ENCODE measurements around the gene HIPK4. TPM values are rescaled to one million over a fixed set of nuclear protein-coding genes. Genes with fewer than 3 reads are reported as not detected.
A peak's percentile ranks its signal among the peaks of the same experiment; 100 is the strongest.

HIPK4 gene
- total RNA-seq, 6 experiments from 2014 or later, result 0.15 TPM; not detected in 5

GRCh38 chr19:40419066-40419612, 29.2 kb upstream of the HIPK4 start:
- H3K27ac ChIP-seq, result no peak overlapping the region

DNA sequence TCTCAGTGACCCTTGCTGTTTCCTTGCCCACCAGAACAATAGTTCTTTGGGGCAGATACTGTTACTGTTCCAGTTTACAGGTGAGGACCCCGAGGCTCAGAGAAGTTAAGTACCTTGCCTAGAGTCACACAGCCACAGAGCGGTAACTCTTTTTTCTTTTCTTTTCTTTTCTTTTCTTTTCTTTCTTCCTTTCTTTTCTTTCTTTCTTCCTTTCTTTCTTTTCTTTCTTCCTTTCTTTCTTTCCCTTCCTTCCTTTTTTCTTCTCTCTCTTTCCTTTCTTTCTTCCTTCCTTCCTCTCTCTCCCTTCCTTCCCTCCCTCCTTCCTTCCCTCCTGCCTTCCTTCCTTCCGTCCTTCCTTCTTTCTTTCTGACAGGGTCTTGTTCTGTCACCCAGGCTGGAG, 28.1 kb upstream of the HIPK4 start:
- TF ChIP-seq POLR2A (IDR thresholded peaks at IDR 0.05) (no peak), CTCF (IDR thresholded peaks at IDR 0.05) (no peak)
- intact Hi-C loops (cut with DNase I), result no loop called here
- no peaks in the 10 kb centered on the region for H3K9me3 ChIP-seq
- H3K27me3 ChIP-seq, result no peaks in the 10 kb centered on the region
- 68% methylated on average over 3 of the region's 3 CpGs for WGBS (ENCODE audit: insufficient coverage, low coverage, low lambda C conversion rate, missing lambda C conversion rate)
- peaks cover 0 to 9% (median 0%) of the 10 kb centered on the region in 4 donors for H3K4me1 ChIP-seq
- peak overlapping the region in 1 of 3 donors; percentile 57 for H3K27ac ChIP-seq
- no peak for DNase-seq
- no peak for ATAC-seq
- H3K4me3 ChIP-seq, result no peak overlapping the region
- H3K36me3 ChIP-seq, result peaks cover 0 to 9% (median 4%) of the 10 kb centered on the region in 4 donors

More at GRCh38 chr19:40419066-40419612, 29.2 kb upstream of the HIPK4 start:
- WGBS (ENCODE audit: insufficient coverage, low coverage, low lambda C conversion rate, missing lambda C conversion rate), result 60% methylated on average over 1 of the region's 5 CpGs
- no peak overlapping the region for H3K4me3 ChIP-seq
- ATAC-seq (no peak), DNase-seq (no peak)
- H3K4me1 ChIP-seq, result peaks cover 0 to 11% (median 0%) of the 10 kb centered on the region in 4 donors
- peaks cover 0 to 12% (median 4%) of the 10 kb centered on the region in 4 donors for H3K36me3 ChIP-seq
- intact Hi-C loops (cut with DNase I), result no loop called here
- TF ChIP-seq CTCF (IDR thresholded peaks at IDR 0.05), result no peak
- no peak for TF ChIP-seq POLR2A (IDR thresholded peaks at IDR 0.05)
- no peaks in the 10 kb centered on the region for H3K27me3 ChIP-seq
- H3K9me3 ChIP-seq, result no peaks in the 10 kb centered on the region

DNA sequence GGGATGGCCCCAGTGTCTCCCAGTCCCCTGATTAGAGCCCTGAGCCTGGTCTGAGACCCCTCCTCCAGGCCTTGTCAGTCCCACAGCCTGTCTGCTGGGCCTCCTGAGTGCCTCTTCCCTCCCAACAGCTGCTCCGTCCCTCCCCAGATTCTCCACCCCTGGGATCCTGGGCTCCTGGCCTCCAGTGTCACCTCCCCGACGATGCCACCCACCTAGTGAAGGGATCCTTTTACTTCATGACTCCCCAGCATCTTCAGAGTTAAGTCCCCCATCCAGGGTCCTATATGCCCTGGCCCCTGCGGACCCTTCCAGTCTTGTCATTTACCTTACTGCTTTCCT, 27.6 kb upstream of the HIPK4 start:
- no peaks in the 10 kb centered on the region for H3K27me3 ChIP-seq
- intact Hi-C loops (cut with DNase I), result no loop called here
- peak overlapping the region; percentile 24 to 75 (median 57) for H3K27ac ChIP-seq
- H3K4me1 ChIP-seq, result peaks cover 0 to 9% (median 0%) of the 10 kb centered on the region in 4 donors
- 77% methylated on average over 4 of the region's 4 CpGs for WGBS (ENCODE audit: insufficient coverage, low coverage, low lambda C conversion rate, missing lambda C conversion rate)
- TF ChIP-seq POLR2A (IDR thresholded peaks at IDR 0.05), result no peak
- no peak for TF ChIP-seq CTCF (IDR thresholded peaks at IDR 0.05)
- no peak overlapping the region for H3K4me3 ChIP-seq
- DNase-seq, result no peak
- no peaks in the 10 kb centered on the region for H3K9me3 ChIP-seq
- peaks cover 0 to 5% (median 2%) of the 10 kb centered on the region in 4 donors for H3K36me3 ChIP-seq
- ATAC-seq, result no peak

- no peaks in the 10 kb centered on the region for H3K27me3 ChIP-seq
- H3K27ac ChIP-seq, result peak overlapping the region; percentile 24 to 75 (median 57)
- intact Hi-C loops (cut with DNase I), result no loop called here
- H3K4me3 ChIP-seq, result no peak overlapping the region
- peaks cover 0 to 9% (median 0%) of the 10 kb centered on the region in 4 donors for H3K4me1 ChIP-seq
- TF ChIP-seq CTCF (IDR thresholded peaks at IDR 0.05) (no peak), POLR2A (IDR thresholded peaks at IDR 0.05) (peak; percentile 7)
- 28% methylated on average over 10 of the region's 16 CpGs for WGBS (ENCODE audit: insufficient coverage, low coverage, low lambda C conversion rate, missing lambda C conversion rate)
- H3K36me3 ChIP-seq, result no peaks in the 10 kb centered on the region
- DNase-seq, result peak in 2 of 3 donors; percentile 64 to 66
- ATAC-seq, result peak; percentile 13 to 49 (median 30)
- H3K9me3 ChIP-seq, result no peaks in the 10 kb centered on the region
Measured at GRCh38 chr19:40416918-40417642, 27.1 kb upstream of the HIPK4 start.

Data from right lobe of liver (tissue), 6 donors.